ENCODE results near the gene DRC7.
A peak's percentile ranks its signal among the peaks of the same experiment; 100 is the strongest.

Gene DRC7

DNA sequence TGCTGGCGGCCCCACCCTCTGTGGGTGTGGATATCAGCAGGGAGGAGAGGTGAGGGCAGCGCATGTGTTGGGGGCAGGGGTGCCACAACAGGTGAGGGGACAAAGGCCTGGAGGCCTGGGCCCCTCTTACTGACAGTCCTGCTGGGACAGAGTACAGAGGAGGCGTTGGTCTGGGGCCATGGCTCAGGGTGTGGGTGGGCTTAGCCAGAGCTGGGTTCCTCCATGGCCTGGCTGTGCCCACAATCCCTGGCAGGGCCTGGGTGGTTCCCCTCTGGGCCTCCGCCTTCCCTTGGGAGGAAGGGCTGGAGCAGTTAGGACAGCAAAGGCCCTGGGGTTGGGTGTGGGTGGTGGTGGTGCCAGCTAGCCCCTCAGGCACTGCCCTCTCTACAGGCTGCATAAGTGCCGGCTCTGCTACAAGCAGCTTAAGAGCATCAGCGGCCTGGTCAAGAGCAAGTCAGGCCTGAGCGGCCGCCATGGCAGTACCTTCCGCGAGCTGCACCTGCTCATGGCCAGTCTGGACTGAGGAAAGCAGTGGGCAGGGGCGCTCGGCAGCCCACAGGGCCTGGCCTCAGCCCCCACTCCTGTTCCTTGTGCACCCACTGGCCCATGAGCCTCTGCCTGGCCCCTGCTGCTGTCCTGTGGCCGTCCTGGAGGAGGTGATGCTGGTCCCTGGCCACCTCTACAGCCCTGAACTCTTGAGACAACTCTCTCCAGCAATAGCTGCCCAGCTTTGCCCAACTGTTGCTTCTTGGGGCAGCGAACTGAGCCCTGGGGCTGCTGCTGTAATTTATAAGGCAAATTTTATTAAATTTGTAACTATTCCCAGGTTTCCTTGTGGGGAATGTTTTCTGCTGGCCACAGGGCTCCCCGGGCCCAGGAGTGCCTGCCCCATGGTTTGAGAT lies 62.1 kb downstream of the DRC7 start:
- TF ChIP-seq ZFX (IDR thresholded peaks at IDR 0.05): no peak
- TF ChIP-seq, protein P1, sequence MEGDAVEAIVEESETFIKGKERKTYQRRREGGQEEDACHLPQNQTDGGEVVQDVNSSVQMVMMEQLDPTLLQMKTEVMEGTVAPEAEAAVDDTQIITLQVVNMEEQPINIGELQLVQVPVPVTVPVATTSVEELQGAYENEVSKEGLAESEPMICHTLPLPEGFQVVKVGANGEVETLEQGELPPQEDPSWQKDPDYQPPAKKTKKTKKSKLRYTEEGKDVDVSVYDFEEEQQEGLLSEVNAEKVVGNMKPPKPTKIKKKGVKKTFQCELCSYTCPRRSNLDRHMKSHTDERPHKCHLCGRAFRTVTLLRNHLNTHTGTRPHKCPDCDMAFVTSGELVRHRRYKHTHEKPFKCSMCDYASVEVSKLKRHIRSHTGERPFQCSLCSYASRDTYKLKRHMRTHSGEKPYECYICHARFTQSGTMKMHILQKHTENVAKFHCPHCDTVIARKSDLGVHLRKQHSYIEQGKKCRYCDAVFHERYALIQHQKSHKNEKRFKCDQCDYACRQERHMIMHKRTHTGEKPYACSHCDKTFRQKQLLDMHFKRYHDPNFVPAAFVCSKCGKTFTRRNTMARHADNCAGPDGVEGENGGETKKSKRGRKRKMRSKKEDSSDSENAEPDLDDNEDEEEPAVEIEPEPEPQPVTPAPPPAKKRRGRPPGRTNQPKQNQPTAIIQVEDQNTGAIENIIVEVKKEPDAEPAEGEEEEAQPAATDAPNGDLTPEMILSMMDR (conservative IDR thresholded peaks at IDR 0.05): 0 out of 2 replicates have a peak, but pooled peaks have one; percentile 34
- no peak overlapping the region for H3K27ac ChIP-seq

DNA sequence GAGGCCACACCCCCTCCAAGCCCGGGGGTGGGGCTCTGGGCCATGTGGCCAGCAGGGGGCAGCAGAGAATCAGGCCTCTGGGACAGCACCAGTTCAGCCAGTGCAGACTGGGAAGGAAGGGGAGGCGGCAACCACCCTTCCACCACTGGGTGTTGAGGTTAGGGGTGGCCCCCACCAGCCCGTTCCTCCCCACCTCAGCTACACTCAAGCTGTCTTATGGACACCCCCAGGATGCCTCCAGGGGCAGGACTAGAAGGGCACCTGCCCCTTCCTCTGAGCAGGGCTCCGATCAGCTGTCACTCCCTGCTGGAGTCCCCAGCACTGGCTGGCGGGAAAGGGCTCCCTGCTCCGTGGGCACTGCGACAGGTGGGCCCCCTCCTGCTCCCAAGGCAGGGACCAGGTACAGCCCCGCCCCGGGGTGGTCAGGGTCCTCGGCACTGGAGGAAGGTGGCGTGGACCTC lies 62.8 kb downstream of the DRC7 start:
- TF ChIP-seq, protein P1 (conservative IDR thresholded peaks at IDR 0.05): peak; percentile 96
- TF ChIP-seq ZFX (IDR thresholded peaks at IDR 0.05): no peak
- no peak overlapping the region for H3K27ac ChIP-seq

DNA sequence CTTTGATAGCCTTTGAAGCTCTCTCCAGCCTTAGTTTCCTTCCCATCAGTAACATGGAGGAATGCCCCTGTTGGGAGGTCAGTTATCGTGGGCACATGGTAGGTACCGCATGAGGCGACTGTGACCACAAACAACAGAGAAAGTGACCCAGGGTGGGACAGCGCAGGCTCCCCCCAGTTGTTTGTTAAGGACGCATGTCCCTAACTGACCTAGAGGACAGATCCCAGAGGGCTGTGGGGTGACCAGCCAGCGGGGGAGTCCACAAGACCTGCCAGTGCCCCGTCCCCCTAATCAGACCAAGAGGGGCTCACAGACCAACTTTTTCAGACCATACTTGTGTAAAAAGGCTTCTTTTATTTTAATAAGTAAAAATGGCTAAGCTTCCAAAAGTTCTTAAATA lies 63.3 kb downstream of the DRC7 start:
- H3K27ac ChIP-seq: no peak overlapping the region
- TF ChIP-seq, protein P1 (conservative IDR thresholded peaks at IDR 0.05): no peak
- no peak for TF ChIP-seq ZFX (IDR thresholded peaks at IDR 0.05)

DNA sequence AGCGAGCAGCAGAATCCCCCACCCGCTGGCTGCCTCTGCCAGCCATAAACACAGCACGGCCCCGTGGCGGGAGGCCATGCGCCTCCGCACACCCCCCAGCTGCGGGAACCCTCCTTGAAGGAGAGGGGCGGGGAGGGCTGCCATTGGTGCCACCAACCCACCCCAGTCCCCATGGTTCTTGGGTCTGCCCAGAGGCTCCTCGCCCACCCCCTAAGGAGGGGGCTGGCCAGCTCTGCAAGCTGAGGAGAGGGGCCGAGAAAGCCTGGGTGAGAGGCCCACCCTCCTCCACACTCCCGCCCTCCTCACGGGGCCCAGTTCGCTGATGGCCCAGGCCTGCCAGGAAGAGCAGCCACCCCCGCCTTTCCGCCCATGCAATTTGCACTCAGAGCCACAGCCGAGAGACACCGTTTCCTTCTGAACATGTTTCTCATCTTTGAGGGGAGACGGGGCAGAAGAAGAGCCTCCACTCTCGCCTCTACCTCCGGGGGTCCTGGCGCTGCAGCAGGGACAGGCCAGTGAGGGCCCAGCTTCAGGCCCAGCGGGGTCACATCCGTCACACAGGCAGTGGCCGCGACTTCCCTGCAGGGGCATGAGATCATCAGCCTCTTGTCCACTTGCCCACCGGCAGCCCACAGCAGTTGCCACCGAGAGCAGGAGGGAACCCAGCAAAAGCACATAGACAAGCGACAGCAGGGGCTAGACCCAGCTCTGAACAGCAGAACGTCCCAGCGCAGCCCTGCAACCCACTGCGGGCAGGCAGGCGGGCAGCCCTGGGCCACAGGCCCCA lies 63.9 kb downstream of the DRC7 start:
- H3K27ac ChIP-seq: no peak overlapping the region
- TF ChIP-seq, protein P1 (conservative IDR thresholded peaks at IDR 0.05): no peak
- no peak for TF ChIP-seq ZFX (IDR thresholded peaks at IDR 0.05)

DNA sequence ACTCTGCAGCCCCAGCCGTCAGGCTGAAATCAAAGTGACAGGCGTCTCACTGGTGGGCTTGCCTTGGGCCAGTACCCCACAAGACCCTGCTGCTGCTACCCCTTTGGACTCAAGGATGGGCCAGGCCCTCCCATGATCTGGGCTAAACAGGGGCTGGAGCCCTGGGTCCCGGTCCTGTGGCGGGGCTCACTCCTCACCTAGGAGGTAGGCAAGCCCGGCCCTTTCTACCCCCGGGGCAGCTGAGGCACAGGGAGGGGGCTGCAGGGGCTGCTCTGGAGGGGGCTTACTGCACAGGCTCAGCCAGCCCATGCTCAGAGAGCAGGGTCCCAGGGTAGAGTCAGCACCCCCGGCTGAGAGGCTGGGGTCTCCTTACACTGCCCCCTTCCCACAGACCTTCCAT lies 64.5 kb downstream of the DRC7 start:
- H3K27ac ChIP-seq: no peak overlapping the region
- no peak for TF ChIP-seq ZFX (IDR thresholded peaks at IDR 0.05)
- TF ChIP-seq, protein P1 (conservative IDR thresholded peaks at IDR 0.05): no peak

DNA sequence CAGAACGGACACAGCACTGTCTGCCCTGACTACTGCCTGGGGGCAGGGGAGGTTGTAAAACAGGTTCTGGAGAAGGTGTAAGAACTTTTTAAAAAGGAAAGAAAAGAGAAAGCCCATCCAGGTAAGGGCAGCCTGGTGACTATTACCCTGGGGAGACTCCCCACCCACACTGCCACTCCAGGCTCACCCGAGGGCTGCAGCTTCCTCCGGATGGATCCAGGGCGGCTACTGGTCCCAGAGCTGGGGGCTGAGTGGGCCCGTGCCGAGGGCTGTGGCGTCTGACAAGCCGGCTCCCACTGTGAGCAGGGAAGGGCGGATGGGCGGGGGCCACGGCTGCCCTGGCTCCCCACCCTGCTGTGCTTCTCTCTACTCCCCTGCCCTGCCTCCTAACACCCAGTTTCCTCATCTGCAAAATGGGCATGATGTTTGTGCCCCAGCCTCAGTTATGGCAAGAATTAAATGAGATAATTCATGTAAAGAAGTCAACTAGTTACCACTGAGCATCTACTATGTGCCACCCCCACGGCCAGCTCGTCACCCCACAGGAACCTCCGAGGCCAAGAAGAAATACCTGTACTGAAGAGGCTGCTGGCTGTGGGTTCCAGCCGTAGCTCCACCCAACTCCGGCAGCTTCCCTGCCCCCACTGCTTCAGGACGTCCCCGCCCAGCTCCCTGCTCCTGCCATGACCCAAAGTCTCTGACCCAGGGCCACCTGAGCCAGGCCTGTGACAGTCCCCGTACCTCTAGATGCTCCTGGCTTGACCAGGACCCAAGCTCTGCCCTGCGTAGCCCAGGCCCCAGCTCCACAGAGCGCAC lies 65.1 kb downstream of the DRC7 start:
- no peak for TF ChIP-seq ZFX (IDR thresholded peaks at IDR 0.05)
- TF ChIP-seq, protein P1 (conservative IDR thresholded peaks at IDR 0.05): no peak
- H3K27ac ChIP-seq: no peak overlapping the region

All from C4-2B (cell line).